ENCODE measurements around the gene BIN1.

DNA sequence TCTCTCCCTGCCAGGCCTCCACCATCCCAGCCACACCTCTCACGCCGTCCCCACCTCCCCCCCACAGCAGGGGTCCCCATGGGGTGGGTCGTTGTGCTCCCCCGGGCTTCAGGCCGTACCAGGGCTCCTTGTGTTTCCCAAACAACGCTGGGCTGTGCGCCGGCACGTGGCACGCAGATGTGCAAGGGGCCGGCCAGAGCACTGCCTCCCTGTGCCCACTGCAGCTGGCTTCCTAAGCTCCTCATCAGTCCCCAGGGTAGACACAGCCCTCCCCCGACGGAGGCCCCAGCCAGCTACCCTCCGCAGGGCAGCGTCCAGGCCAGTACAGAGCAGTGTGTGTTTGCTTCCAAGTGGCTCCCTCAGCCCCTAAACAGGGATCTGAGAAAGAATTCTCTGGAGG lies 34.0 kb downstream of the BIN1 start:
- TF ChIP-seq, protein P1, sequence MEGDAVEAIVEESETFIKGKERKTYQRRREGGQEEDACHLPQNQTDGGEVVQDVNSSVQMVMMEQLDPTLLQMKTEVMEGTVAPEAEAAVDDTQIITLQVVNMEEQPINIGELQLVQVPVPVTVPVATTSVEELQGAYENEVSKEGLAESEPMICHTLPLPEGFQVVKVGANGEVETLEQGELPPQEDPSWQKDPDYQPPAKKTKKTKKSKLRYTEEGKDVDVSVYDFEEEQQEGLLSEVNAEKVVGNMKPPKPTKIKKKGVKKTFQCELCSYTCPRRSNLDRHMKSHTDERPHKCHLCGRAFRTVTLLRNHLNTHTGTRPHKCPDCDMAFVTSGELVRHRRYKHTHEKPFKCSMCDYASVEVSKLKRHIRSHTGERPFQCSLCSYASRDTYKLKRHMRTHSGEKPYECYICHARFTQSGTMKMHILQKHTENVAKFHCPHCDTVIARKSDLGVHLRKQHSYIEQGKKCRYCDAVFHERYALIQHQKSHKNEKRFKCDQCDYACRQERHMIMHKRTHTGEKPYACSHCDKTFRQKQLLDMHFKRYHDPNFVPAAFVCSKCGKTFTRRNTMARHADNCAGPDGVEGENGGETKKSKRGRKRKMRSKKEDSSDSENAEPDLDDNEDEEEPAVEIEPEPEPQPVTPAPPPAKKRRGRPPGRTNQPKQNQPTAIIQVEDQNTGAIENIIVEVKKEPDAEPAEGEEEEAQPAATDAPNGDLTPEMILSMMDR (IDR thresholded peaks at IDR 0.05; ENCODE audit: borderline replicate concordance, extremely low read depth, low read length, poor library complexity, severe bottlenecking), result no peak
- TF ChIP-seq EZH2 (IDR thresholded peaks at IDR 0.05; ENCODE audit: borderline replicate concordance, low read depth, low read length, severe bottlenecking), result no peak

Data from DND-41 (cell line).